NK-92 (cell line): Measurements from ENCODE around the gene ADAMTSL3.

Experiments
- DNase-seq: peaks from one replicate; lab custom pipeline; 2025; ENCODE audit not compliant: unreplicated experiment; lab: John Stamatoyannopoulos, UW

ADAMTSL3 gene

DNA sequence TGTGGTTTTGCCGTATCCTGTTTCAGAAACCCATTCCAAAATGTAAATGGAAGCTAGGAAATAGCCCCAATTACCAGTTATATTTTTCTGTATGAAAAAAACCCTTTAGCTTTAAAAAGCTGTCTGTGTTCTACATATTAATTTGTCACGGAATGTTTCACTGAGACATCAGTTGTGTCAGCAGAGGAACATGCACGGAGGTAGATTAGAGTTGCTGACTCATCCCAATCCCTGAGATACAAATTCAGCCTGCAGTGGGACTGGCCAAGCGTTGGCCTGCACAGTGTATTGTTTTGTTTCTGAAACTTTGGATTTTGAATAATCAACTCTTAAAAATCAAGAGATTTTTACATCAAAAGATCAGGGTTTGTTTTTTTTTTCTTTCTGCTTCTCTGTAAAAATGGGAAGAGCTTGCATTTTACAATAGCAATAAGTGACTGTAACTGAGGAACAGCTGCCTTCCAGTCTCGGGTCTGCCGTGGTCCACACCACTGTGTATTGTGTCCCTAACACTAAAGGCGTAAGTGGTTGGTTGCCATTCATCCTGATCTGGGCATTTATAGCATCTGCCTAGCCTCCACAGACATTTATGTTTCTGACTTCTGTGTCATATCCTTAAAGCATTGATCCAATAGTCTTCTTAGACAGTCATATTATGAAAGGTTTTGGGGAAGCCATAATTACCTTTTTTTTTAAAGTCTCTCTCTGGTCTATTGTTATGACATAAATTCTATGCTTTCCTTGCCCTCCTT, 218.1 kb downstream of the ADAMTSL3 start:
- DNase-seq = no peak

DNA sequence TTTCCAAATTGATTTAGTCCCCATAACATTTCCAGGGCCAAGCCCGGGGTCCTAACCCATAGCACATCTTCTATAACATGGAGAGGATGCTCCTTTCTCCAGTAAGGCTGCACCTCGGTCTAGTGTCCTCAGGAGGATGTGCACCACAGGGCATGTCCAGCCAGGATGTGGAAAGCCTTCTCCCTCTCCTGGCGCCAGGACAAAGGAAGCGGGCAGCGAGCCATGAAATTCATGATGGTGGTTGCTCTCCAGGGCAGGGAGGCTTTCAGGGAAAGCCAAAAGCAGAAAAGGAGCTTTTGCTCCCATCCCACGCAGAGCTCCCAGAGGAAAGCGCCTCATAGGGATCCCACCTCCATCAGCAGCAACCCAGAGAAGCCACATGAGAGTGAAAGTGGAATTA, 220.0 kb downstream of the ADAMTSL3 start:
- DNase-seq = no peak

DNA sequence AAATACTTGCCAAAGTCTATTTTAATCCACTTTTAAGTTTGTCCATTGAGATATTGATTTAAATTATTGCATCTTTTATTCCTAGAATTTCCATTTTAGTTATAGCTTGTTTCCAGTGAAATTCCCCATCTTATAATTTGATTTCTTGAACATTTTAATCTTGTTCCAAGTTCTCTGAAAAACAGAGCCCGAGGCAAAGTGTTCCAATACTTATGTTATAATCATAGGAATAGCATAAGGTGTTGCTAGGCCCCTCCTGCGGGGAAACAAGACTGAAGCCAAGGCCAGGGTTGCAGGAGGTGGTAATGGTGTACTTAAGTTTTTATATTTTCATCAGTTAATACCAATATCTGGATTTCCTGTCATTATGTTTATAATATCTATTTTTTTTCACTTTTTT, 226.6 kb downstream of the ADAMTSL3 start:
- no peak for DNase-seq

DNA sequence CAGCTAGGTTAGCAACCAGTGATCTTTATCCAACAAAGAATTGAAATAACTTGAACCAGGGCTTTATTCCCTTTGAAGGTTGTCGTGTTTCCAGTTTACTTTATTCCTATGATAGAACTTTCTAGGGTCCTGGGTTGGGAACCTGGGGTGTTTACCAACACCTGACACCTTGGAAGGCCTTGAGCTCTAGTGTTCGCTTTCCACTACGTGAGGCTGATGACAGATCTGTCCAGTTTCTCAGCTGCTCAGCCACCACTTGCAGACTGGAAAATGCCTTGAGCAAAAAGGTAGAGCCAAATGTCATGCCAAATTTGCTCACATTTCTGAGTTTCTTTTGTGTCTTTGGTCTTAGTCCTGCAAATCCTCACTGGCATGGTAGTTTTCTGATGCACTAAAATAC, 227.2 kb downstream of the ADAMTSL3 start:
- DNase-seq = no peak

DNA sequence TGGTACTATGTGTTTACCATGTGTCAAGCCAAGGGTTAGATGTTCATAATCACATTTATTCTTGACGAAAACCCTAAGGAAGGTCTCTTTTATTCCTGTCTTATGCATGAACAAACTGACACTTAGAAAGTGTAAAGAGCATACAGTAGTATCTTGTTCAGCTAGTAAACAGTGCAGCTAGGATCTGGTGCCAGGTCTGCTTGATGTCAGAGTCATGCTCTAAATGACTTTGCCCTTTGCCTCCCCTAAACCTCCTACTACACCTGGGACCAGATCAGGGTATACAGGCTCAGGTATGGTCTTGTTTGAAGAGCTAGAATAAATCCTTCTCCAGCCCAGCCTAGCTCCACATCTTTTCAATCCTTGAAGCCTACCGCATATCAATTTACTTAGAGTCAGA, 232.4 kb downstream of the ADAMTSL3 start:
- DNase-seq = no peak

DNA sequence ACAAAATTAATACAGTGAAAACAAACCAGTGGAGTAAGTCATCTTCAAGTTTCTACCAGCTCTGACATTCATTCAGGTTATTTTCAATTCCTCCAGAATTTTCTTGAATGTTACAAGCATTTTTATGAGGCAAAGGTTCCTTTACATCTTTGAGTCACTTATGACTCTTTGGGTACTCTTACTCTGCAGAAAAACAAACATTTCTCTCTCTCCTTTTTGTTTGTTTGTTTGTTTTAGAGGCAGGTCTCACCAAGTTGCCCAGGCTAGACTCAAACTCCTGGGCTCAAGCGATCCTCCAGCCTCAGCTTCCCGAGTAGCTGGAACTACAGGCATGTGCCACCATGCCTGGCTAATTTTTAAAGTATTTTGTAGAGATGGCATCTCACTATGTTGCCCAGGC, 233.5 kb downstream of the ADAMTSL3 start:
- DNase-seq = no peak

DNA sequence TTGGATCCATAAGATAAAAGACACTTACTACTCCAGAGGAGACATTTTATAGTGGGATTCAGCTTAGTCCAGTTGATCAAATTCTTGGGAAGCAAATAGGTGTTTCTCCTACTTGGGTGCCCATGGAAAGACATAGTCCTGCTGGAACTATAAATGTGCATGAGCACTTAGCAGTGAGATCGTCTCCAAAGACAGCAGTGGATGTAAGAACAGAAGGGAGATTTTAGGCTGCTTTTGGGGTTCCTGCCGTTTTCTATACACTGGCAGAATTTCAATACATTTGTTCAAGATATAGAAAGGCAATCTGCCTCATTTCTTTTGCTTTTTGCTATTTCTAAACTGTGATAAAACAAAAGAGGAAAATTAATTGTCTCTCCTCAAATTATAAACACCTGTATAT, 234.0 kb downstream of the ADAMTSL3 start:
- no peak for DNase-seq

DNA sequence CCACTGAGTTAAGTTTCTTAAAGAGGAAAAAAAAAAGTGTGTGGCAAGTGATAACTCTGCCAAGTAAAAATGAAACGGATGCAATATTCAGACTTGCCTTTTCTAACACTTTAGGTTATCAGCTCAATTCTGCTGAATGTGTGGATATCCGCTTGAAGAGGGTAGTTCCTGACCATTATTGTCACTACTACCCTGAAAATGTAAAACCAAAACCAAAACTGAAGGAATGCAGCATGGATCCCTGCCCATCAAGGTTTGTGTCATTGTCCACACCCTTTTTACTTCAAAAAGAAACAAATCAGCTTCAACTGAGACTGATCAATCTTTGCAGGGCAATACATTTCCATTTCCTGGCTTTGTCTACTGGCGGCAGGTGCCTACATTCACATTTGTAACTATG, 236.1 kb downstream of the ADAMTSL3 start:
- no peak for DNase-seq

DNA sequence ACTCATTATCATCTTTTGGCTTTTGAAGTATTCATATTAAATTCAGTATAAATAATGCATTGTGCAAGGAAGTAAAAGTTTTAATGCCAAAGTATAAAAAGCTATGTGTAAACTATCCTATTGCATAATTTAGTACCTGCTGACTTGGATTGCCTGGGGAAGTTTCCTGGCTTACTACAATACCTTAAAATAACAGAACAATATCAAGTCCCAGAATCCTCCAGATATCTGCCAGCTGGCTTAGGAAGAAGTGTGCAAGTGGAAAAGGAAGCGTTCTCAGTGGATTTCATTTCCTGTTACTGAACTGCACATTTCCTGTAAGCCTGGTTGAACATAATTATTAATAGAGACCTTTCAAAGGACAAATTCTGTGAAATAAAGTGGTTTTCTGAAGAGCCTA, 236.7 kb downstream of the ADAMTSL3 start:
- DNase-seq = no peak

DNA sequence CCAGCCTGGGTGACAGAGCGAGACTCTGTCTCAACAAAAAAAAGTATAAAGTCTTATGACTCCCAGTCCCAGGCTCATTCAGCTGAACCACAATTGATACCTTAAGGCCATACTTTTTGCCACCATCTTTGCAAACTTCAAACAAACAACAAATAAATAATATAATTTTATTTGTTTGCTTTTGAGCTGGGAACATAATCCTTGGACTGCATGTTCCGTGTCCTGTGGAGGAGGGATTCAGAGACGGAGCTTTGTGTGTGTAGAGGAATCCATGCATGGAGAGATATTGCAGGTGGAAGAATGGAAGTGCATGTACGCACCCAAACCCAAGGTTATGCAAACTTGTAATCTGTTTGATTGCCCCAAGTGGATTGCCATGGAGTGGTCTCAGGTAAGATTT, 238.6 kb downstream of the ADAMTSL3 start:
- DNase-seq = no peak

DNA sequence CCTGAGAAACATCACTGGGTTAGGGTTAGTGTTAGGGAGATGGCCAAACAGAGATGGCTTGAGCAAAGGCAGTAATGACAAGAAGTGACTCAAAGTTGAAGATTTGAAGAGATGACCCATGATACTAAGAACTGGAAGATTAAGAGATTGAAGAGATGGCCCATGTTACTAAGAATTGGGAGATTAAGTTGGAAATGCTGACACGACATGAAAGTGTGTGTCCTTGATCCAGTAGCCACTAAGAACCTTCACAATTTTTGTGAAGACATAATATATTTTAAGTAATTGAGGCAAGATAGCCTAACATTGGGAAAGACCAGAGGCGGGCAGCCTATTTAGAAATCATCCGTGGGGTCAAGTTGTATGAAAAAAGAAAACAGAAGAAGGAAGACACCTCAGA, 239.4 kb downstream of the ADAMTSL3 start:
- no peak for DNase-seq

DNA sequence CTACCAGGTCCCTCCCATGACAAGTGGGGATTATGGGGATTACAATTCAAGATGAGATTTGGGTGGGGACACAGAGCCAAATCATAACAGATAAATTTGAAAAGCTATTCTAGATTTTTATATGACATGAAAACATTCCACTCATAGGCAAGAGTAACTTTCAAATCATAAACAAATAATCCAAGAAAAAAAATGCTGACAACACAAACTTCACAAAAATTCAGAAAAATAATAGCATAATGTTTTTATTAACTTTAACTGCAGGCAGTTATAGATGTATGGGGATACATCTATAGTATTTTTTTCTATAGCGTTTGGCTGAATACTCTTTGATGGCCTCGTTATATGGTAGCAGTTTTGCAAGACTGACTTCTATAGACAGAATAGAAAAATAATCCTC, 243.1 kb downstream of the ADAMTSL3 start:
- no peak for DNase-seq

DNA sequence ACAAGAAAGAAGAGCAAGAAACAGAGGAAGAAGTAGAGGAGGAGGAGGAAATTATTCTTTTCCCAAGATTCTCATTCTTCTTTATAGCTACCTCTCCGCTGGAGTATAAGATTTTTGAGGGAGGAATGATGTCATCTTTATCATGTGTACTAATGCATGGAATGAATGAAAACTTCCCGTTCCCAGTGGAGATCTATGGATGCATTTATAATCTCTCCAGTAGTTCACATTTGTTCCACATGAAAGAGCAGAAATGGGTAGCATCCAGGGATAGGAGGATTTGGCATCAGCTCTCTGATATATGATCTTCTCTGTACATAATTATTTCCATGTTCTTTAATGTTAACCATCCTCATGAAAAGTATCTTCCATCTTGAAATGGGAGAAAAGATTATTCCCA, 244.4 kb downstream of the ADAMTSL3 start:
- DNase-seq = no peak

DNA sequence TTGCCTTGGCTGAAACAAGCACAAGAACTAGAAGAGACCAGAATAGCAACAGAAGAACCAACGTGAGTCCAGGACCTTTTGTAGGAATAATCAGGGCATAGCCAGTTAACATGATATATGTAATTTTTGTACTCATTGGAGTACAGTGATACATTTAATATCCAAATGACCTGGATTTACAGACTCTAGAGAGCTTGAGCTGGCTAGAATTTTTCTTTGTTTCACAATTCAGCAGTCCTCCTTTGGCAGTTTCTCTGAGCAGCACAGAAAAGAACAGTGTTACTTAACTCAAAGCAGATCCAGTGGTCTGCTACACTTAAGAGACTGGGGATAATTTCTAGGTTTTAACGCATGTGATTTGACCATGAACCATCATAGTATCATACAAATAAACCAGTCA, 245.7 kb downstream of the ADAMTSL3 start:
- no peak for DNase-seq

DNA sequence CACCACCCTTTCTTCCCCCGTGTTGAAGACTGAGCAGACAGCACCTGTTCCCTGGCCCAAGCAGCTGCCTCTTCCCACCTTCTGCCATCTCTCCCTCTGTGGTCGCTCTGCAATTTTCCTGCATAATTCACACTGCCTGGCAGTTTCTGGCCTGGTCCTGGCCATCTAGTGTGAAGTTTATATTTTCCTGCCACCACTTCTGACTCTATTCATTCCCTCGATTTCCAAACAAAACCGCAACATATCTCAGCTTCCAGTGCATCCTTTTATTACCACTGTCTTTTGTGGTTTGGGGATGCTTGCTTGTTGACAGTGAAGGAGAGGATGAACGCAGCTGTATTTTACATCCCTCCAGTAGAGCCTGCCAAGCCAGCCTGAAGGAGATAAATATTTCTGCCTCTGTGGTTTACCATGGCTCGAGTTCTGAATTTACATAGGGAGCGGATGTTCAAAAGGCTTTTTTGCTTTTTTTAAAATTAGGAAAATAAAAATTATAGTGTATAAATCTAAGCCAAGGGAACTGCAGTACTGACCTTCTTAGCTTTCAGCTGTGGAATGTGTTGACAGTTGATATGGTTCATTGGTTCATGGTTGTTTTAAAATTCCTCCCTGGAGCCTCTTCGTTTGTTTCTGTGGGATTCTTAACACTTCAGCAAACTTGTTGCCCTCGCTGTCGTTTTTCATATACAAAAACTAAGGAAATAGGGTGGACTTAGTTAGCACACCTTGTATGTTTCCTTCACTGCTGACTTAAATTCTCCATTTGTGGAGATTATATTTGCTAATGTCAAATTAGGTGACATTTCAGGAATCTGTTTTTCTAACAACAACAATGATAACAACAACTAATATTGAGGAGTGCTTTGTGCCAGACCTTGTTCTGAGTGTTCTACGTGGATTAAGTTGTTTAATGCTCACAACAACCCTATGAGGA, 250.5 kb downstream of the ADAMTSL3 start:
- no peak for DNase-seq

DNA sequence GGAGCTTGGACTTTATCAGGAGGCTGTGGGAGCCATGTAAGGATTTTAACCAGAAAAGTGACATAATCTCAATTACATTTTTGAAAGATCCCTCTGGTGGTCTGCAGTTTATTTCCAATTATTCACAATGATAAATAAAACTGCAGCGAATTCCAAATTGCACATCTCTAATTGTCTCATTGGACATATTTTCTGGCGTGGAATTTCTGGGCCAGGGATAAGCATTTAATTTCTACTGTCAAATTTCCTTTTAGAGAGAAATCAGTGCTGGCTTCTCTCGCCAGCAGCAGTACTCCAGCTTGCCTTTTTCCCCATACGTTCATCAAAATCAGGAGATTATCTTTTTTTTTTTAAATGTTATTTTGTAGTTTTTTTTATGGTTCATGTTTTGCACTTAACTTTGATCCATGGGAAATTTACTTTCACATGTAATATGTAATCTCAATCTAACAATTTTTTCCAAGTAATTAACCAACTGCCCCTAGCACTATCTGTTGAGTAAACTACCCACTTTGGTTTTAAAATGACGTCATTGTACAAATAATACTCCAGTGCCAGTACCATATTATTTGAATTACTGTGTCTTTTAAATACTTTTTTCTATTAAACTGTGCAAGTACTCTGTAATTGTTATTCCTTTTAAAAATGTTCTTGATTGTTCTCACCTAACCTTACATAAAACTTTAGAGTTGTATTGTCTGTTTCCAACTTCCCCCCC, 251.8 kb downstream of the ADAMTSL3 start:
- DNase-seq = no peak

DNA sequence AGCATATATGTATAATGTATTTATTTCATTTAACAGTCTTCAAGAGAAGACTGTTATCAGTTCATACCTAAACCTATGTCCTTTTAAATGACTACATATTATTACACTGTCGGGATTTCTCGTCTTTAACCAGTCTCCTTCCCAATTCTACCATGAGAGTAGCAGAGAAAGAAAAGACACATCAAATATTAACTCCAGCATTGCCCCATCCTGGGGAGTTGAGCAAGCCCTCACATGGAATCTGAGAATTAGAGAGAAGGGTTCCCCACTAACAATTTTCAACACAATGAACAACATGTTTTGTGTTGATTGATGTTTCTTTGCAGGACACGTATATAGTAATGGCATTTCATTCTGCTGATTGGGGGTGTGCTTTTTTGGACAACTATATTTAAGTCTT, 257.4 kb downstream of the ADAMTSL3 start:
- no peak for DNase-seq

DNA sequence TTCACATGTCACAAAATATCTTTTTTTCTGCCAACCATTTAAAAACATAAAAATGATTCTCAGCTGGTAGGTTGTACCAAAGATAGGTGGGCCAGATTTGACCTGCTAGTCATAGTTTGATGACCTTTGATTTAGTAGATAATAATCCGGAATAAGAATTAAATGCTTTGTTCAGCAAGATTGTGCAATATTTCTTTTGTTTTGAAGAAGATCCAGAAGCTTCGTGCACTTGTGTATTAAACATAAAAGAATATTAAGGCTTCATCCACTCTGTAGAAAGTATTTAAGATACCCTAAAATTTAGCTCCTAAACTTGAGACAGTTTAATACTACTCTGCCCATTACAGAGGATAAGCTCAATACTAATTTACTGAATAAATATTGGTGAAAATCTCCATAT, 258.4 kb downstream of the ADAMTSL3 start:
- no peak for DNase-seq

DNA sequence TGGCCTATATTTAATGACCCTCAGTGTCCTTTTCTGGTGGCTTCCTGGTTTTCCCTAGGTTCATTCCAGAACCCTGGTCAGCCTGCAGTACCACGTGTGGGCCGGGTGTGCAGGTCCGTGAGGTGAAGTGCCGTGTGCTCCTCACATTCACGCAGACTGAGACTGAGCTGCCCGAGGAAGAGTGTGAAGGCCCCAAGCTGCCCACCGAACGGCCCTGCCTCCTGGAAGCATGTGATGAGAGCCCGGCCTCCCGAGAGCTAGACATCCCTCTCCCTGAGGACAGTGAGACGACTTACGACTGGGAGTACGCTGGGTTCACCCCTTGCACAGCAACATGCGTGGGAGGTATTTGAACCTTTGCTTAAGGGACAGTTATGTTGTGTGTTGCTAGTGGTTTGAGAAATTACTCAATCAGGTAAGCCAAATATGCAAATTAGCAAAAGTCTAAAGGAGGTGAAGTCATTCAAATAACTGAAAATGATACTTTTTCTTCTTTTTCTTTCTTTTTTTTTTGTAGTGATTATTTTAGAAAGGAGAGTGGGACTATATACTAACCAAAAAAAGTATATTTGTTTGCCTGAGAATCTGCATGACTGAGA, 259.2 kb downstream of the ADAMTSL3 start:
- no peak for DNase-seq

DNA sequence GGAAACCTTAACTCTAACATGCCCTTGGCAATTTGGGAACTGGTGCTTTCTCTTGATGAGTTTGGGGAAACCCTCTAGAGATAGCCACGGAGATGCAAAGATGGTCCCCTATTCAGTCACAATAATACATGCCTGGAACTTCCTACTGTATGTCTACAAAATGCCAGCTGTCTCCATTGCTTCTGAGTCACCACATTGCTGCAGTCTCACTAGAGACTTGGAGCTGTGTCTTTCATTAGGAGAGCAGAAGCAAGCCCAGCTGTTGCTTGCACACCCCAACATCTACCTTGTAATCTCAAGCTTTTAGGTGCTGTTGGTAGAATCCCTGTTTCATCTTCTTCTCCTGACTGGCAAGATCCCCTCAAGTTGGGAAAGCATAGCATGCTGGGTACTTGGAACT, 261.0 kb downstream of the ADAMTSL3 start:
- DNase-seq = no peak

DNA sequence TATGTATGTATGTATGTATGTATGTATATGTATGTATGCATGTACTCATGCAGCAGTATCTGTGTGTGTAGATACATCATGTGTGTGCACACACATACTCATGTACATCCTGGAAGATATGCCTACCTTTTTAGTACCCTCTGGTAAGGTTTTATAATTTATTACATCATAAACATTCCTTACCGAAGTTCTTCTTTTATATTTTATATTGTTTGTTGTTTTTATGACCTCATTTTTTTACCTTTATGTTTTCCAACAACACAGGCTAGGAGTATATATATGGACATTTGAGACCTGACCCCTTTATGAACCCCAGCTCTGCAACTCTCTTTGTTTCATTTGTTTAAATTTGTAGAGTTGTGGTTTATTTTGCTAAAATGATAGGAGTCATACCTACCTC, 263.5 kb downstream of the ADAMTSL3 start:
- DNase-seq = no peak
